Measurements from ENCODE around the gene MAP2K6.

MAP2K6 gene

GRCh38 chr17:69412251-69412671 lies 2.2 kb upstream of the MAP2K6 start:
- no peak overlapping the region for H3K27ac ChIP-seq
- TF ChIP-seq, protein P1, sequence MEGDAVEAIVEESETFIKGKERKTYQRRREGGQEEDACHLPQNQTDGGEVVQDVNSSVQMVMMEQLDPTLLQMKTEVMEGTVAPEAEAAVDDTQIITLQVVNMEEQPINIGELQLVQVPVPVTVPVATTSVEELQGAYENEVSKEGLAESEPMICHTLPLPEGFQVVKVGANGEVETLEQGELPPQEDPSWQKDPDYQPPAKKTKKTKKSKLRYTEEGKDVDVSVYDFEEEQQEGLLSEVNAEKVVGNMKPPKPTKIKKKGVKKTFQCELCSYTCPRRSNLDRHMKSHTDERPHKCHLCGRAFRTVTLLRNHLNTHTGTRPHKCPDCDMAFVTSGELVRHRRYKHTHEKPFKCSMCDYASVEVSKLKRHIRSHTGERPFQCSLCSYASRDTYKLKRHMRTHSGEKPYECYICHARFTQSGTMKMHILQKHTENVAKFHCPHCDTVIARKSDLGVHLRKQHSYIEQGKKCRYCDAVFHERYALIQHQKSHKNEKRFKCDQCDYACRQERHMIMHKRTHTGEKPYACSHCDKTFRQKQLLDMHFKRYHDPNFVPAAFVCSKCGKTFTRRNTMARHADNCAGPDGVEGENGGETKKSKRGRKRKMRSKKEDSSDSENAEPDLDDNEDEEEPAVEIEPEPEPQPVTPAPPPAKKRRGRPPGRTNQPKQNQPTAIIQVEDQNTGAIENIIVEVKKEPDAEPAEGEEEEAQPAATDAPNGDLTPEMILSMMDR (conservative IDR thresholded peaks at IDR 0.05), result no peak
- no peak for TF ChIP-seq ZFX (IDR thresholded peaks at IDR 0.05)

DNA sequence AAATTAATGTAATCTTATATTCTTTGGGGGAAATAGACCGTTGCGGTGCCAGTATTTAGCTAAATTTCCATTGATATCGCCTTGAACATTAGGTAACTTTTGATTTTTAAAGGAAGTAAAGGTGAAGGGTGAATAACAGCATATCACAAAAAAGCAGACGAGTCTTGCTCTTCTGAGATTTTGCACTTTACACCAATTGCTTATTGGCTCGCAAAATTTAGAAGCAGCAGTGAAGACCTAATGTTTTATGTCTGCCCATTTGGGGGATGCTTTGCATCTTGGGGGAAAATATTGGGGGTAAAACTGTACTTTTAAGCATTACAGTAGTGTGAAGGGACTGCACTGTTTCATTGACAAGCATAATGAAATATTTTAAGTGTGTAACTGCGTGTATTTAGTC lies 934 bp downstream of the MAP2K6 start:
- TF ChIP-seq ZFX (IDR thresholded peaks at IDR 0.05), result no peak
- TF ChIP-seq, protein P1 (conservative IDR thresholded peaks at IDR 0.05), result no peak
- no peak overlapping the region for H3K27ac ChIP-seq

GRCh38 chr17:69417545-69418483 lies 3.3 kb downstream of the MAP2K6 start:
- H3K27ac ChIP-seq, result no peak overlapping the region
- TF ChIP-seq ZFX (IDR thresholded peaks at IDR 0.05), result no peak
- TF ChIP-seq, protein P1 (conservative IDR thresholded peaks at IDR 0.05), result no peak

DNA sequence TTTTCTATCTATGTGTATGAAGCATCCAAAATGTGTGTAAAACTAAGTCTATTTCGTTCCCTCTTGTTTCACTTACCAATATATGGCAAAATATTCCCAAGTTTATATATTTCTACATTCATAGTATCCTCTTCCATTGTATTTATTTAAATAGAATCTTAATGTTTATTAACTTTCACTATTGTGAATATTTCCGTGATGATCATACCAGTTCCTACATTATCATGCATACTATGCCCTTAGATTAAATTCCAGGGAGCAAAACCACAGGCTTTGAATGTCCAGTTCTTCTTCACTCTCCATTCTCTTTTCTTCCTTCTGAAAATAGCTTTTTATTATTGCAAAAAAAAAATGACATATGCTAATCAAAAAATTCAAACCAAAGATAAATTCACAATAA lies 4.0 kb downstream of the MAP2K6 start:
- TF ChIP-seq ZFX (IDR thresholded peaks at IDR 0.05), result no peak
- TF ChIP-seq, protein P1 (conservative IDR thresholded peaks at IDR 0.05), result no peak
- no peak overlapping the region for H3K27ac ChIP-seq

DNA sequence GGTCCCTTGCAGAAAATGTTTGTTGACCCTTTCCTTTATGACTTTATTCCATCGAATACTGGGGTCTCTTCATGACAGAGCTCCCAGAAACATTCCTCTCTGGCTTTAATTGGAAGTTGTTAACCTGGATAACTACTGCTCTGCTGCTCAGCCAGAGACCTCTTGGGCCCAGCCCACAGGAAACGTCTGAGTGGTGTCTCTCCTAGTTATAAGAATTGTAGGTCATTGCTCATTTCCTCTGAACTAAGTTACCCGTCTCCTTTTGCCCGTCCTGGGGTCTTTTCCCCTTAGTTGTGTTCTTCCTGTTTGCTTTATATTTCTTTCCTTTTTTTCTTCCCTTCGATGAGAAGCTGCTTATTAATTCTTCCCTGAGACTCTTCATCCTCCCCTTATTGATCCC lies 9.0 kb downstream of the MAP2K6 start:
- TF ChIP-seq, protein P1 (conservative IDR thresholded peaks at IDR 0.05), result no peak
- no peak for TF ChIP-seq ZFX (IDR thresholded peaks at IDR 0.05)
- no peak overlapping the region for H3K27ac ChIP-seq

DNA sequence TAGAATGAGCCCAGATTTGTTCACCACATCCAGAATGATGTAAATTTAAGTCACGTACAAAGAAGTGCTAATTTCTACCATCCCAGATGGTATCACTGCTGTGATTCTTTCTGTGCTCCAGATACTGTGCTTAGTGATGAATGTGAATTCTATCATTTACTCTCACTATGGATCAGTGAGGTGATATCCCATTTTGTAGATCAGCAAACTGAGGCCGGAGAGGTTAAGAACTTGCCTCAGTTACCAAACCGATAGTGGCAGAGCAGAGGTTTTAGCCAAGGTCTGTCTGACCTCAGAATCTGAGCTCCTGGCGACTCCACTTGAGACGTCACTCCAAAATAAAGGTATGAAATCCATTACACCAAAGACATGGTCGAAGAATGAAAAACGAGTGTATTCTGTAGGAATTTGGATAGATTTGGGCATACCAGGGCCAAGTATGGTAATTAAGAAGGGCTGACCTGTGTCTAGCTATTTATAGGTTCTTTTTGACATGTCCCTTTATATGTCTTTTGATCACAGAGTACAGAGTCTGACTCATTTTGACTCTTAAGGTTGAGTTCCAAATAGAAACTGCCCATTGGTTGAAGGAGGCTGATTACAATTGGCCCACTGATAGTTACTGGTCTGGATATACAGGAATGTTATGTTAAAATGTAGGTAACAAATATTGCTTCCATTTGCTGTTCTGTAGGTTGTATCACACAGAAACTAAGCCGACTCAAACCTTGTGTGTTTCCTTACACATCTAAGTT lies 10.0 kb downstream of the MAP2K6 start:
- TF ChIP-seq, protein P1 (conservative IDR thresholded peaks at IDR 0.05), result no peak
- no peak for TF ChIP-seq ZFX (IDR thresholded peaks at IDR 0.05)

GRCh38 chr17:69425978-69426377 lies 11.5 kb downstream of the MAP2K6 start:
- TF ChIP-seq, protein P1 (conservative IDR thresholded peaks at IDR 0.05), result no peak
- no peak for TF ChIP-seq ZFX (IDR thresholded peaks at IDR 0.05)
- H3K27ac ChIP-seq, result no peak overlapping the region

More for the DNA sequence above, 10.0 kb downstream of the MAP2K6 start:
- H3K27ac ChIP-seq, result no peak overlapping the region

All from C4-2B (cell line).